ENCODE measurements around the gene RNF128.
A peak's percentile ranks its signal among the peaks of the same experiment; 100 is the strongest.

The RNF128 gene, protein sequence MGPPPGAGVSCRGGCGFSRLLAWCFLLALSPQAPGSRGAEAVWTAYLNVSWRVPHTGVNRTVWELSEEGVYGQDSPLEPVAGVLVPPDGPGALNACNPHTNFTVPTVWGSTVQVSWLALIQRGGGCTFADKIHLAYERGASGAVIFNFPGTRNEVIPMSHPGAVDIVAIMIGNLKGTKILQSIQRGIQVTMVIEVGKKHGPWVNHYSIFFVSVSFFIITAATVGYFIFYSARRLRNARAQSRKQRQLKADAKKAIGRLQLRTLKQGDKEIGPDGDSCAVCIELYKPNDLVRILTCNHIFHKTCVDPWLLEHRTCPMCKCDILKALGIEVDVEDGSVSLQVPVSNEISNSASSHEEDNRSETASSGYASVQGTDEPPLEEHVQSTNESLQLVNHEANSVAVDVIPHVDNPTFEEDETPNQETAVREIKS

DNA sequence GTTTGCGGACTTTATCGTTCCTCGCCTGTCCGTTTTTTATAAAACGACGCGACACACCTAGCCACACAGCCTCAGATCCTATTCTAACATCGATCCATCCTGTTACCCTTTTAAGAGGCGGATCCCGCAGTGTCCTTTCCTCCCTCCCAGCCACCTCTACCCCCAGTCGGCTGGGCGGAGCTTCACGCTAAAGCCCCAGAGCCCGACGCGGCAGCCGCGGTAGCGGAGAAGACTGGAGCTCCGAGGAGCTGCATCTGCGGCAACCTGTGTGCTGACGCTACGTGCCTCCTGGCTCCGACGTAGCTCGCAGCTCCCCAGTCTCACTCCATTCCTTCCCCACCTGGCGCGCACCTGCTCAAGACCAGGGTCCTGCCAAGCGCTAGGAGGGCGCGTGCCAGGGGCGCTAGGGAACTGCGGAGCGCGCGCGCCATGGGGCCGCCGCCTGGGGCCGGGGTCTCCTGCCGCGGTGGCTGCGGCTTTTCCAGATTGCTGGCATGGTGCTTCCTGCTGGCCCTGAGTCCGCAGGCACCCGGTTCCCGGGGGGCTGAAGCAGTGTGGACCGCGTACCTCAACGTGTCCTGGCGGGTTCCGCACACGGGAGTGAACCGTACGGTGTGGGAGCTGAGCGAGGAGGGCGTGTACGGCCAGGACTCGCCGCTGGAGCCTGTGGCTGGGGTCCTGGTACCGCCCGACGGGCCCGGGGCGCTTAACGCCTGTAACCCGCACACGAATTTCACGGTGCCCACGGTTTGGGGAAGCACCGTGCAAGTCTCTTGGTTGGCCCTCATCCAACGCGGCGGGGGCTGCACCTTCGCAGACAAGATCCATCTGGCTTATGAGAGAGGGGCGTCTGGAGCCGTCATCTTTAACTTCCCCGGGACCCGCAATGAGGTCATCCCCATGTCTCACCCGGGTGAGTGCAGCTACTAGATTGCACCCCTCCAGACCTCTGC lies at the start of gene RNF128:
TSS of gene RNF128 (plus strand) at position 217 of the 953 bp plus-strand sequence. CDS start at position 430, 213 bp downstream.
- no peak for DNase-seq (ENCODE audit: low read depth)

DNA sequence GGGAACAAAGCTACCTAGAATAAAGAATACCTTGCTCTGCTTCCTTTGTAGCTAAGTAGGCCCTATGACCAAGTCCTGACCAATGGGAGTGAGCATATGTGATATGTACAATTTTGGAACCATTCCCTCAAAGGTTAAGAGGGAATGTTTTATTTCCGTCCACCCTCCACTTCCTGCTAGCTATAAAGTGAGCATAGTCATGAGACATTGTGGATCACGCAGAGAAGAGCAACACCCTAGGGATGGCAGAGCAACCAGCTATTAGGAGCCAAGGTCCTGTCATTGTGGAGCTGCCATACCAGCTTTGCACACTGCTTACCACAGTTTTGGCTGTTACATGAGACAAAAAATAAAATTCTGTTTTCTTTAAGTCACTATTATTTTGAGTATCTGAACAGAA lies 45.8 kb upstream of the RNF128 start:
- no peak for DNase-seq (ENCODE audit: low read depth)

DNA sequence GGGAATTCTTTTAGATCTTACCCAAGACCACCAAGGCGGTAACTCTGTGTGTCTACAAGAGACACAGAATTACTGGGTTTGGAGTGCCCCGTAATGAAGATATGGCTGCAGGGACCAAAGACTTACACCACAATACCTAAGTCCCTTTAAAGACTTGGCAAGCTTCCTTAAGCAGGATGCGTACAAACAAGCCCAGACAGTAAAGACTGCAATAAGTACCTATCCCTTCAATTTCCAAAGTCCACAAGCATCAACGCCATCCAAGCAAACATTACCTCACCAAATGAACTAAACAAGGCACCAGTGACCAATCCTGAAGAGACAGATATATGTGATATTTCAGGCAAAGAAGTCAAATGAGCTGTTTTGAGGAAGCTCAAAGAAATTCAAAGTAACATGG lies 42.3 kb upstream of the RNF128 start:
- DNase-seq (ENCODE audit: low read depth), result no peak

DNA sequence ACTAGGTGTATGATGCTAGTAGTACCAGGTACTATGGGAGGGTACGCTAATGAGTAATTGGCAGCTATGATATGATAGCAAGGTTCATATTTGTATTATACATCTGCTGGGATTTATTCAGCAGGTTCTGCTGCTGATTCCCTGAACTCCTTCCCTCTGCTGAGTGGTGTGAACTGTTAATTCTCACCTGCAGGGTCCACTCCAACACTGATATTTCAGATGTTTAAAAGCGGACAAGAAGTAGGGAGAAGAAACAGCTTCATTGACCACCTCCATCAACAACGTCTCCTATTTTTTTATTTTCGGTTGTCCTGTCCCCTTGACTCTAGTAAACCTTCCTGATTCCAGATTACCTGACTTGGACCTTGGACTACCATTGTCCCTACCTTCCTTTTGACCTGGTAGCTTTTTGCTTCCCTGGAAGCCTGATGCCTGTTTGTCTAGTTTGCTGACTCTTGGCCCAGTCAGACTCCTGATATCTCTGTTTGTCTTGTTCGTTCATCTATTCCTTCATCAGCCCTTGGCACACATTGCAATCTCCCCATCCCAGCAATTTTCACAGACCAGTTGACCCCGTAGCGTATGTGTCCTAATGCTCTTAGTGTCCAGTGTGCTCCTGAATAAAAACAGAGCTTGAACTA lies 34.0 kb upstream of the RNF128 start:
- DNase-seq (ENCODE audit: low read depth), result no peak

DNA sequence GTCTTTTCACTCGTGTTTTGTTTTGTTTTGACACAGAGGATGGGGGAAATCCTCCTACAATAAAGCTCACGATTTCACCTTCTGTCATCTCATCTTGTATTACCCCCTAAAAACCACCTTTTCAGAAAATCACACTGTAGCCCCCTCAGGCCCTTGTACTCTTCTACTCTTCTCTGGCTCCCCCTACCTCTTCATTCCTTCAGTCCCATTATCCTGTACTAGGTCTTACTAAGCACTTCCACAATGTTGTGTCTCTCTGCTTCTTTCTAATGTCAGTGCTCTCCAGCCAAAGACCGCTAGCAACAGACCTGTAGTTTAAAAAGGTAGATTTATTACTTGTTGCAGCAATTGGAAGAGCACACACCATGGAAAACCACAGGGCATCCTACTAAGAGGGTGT lies 30.0 kb upstream of the RNF128 start:
- DNase-seq (ENCODE audit: low read depth), result no peak

DNA sequence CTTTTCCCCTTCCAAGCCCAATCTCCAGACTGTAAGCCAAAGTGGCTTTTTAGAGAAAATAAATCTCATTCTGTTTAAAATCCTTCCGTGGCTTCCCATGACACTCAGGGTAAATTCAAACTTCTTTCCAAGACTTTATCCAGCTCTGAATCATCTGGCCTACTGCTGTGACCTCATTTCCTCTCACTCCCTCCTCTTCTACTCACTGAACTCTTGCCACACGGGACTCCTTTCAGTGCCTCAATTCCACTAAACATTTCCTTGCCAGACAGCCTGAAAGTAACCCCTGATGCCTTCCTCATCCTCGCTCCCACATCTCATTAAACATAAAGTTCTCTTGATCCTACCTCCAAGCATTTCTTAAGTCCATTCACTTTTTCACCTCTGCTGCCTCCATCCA lies 27.8 kb upstream of the RNF128 start:
- DNase-seq (ENCODE audit: low read depth), result no peak

DNA sequence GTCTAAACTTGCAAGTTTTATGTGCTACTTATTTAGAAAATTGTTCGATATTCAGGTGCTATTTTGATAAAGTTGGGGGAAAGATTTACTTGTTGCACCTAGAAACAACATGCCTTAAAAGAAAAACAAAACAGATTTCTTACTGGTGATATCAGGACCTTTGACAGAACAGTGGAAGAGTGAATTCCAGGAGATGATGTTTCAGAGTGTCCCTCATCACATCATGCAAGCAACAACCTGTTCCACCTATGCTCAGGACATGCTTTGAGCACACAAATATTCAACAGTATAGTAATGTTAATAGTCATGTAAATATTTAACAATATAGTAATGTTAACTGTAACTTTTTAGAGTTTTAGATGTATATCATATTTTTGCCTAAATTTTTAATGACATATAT lies 23.9 kb upstream of the RNF128 start:
- no peak for DNase-seq (ENCODE audit: low read depth)

DNA sequence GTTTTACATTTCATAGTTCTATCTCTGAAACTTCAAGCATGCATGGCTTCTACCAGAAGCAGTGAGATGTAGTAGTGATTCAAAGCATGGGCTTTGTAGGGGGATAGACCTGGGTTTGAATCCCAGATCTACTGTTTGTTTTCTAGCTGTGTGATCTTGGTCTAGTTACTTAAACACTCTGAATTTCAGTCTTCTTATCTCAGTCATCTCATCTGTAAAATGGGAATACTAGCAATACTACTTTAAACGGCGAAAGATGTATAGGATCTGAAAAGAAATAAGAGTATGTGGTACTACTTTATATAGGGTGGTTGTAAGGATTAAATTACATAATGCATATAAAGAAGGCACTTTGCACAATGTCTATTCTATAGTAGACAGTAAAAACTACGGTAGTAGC lies 20.0 kb upstream of the RNF128 start:
- DNase-seq (ENCODE audit: low read depth), result no peak

DNA sequence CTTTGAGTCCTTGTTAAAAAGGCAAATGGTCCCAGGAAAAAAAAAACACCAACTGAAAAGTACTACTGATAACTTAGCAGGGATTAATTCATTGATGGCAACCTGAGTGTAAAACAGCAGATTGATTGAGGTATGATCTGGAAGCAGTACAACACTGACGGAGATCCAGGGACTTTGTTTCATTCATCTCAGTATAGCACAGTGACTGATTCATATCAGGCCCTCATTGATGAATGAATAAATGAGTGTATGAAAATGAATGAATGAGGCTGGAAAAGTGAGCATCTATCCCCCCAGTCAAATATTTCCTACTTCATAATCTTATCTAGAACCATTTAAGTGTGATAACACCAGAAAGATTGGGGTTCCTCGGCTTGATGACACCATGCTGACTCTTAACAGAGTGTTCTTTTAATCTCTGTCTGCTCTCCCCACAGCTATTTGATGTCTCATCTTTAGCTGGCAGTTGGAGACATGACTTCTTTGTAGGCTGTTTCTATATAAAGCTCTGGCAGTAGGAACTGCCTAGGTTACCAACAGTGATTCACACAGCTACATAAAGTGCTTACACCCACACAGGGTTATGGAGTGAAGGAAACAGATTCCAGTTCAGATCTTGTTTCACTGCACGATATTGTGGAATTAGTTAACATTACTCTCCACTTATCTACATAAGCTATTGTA lies 18.6 kb upstream of the RNF128 start:
- DNase-seq (ENCODE audit: low read depth), result peak; percentile 68

DNA sequence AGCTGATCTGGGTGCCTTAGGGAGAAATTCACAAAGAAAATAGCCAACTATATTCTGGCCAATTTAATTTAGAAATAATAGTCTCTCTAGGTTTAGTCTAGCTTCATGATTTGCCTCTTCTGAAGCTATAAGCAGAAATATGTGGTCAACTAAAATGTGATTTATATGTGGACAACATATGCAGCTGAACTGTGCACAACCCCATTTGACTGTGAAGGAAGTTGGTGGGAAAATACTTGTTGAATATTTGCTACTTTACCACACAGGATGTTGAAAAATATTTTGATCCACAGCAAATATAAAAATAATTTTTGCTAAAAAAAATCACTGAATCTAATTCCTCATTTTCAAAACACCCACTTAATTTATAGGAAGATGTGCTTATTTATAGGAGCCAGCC lies 15.7 kb upstream of the RNF128 start:
- no peak for DNase-seq (ENCODE audit: low read depth)

DNA sequence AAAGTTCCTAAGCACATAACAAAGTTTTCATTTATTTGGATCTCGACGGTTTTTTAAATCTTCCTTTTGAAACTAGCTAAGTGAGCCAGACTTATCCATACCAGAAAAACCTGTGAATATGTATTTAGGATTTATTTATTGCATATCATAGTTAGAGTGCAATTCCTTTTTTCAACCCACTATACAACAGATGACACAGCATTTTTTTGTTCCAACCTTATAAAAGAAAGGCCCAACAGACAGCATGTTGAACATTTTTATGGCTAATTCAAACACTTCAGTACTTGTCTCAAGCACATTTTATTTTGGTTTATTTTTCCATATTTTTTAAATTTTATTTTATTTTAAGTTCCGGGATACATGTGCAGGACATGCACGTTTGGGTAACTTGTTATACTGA lies 15.1 kb upstream of the RNF128 start:
- DNase-seq (ENCODE audit: low read depth), result no peak

DNA sequence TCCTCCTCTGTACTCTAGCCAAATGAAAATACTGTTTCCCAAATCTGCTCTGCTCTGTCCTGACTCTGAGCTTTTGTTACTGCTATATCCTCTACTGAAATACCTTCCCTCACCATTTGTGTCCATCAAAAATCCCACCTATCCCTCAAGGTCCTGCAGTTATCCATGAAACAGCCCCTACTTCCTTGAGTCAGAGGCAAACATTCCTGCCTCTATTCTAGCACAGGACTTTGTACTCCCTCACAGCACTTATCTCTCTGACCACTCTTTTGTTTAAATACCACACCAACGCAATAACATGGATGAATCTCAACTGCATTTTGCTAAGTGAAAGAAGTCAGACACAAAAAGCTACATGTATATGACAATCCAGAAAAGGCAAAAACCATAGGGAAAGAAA lies 10.5 kb upstream of the RNF128 start:
- DNase-seq (ENCODE audit: low read depth), result no peak

DNA sequence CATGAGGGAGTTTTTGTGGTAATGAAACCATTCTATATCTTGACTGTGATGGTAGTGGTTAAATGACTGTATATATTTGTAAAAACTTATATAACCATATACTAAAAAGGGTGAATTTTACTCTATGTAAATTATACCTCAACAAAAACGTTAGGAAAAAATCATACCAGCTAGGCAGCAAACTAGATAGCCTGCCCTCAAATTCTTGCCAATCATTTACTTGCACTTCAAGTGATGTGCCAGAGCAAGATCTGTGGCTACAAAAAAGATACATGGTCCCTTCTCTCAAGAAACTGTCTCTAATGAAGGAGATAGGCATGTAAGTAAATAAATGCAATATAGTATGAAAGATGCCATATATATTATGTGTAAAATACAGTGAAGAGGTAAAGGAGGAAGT lies 10.0 kb upstream of the RNF128 start:
- DNase-seq (ENCODE audit: low read depth), result no peak

DNA sequence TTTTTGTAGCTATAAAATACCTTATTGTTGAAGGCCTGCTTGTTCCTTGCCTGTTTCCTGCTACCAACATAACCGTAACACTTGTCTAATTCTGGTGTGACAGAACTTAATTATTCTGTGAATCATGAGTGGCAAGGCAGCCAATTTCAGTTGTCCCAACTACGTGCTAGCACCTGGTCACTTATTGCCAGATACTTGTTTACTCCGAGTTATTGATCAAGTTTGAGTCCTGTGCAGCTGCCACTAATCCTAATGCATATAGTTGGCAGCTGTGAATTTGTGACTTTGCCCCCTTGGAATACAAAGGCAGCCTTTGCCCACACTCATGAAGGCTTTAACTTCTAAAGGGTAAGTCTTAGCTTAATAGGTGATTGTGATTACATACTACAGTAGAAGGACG lies 7.8 kb upstream of the RNF128 start:
- no peak for DNase-seq (ENCODE audit: low read depth)

DNA sequence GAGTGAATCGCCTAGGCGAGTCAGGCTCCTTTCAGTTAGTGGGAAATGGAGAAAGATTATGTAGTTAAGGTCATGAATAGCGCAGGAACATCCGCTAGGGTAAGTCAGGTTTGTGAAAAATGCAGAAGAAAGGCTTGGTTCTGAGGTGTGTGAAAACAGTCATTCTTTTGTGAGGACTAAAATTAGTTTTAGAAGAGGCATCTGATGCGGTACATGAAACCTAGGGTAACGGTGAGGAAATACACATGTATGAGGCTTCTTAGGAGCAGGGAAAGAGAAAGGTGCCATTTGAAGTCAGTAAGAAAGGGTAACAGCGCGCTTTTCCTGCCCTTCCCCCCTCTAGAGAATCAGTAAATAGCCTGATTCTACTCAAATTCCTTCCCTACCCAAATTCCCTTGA lies 570 bp upstream of the RNF128 start:
- DNase-seq (ENCODE audit: low read depth), result no peak

DNA sequence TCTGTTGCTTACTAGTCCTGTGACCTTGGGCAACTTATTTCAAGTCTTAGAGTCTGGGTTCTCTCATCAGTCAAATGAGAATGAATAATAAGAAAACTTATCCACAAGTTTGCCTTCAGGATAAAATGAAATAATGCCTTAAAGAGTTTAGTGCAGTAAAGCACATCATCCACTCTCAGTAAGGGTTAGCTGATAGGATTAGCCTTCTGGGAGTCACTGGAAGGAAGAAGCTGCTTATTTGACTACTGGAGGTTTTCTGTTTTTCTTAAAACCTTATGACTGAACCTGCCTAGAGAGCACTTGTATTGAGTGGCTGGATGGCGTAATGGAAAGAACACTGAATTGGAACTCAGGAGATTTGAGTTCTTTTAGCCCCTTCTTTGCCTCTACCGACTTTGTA lies 1.8 kb downstream of the RNF128 start:
- DNase-seq (ENCODE audit: low read depth), result no peak

DNA sequence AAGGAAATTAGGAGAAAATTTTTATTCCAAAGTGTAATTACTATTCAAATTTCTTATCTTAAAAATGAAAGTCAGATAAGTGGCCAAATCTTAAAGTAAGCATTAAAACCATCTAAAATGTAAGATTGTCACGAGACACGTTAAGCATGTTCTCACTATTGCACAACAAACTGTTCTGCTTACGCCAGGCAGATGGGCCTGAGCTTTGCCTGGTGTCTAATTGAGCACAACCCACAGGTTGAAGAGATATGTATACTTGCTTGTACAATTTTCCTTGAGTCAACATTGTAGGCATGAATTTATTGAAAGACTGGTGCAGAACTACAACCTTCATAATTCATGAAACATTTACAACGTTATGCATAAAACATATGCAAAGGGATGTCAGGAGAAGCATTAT lies 3.9 kb downstream of the RNF128 start:
- no peak for DNase-seq (ENCODE audit: low read depth)

DNA sequence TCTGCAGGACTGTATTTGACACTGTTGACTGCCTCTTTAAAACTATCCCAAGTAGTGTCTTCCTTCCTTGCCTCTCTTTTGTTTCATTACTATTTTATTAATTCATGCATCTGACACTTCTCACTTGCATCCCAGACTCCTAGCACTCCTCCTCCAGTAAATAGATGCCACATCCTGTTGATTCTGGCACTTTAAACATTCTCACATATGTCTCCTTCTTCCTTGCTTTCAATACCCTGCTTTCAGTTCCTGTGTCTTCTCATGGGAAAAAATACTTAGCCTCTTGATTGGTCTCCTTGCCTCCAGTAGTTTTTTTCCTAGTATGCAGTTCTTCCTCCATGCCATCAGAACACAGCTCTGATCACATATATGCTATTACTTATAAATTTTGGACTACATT lies 5.1 kb downstream of the RNF128 start:
- DNase-seq (ENCODE audit: low read depth), result no peak

DNA sequence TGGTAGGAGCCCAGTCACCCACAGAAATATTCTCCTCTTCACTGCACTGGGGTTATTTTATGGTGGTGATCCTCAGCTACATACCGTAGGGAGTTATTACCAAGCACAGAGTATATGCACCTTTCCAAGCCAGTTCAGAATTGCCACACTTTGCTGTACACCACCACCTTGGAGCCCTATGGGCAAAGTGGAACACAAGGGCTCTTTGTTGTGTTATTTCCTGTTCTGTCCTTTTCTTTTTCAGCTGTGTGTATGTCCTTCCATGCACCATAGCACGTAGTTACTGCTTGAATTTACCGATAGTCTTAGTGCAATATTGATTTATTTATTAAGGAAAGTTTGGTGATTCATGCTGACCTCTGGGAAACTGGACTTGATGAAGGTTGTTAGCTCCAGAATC lies 8.3 kb downstream of the RNF128 start:
- no peak for DNase-seq (ENCODE audit: low read depth)

DNA sequence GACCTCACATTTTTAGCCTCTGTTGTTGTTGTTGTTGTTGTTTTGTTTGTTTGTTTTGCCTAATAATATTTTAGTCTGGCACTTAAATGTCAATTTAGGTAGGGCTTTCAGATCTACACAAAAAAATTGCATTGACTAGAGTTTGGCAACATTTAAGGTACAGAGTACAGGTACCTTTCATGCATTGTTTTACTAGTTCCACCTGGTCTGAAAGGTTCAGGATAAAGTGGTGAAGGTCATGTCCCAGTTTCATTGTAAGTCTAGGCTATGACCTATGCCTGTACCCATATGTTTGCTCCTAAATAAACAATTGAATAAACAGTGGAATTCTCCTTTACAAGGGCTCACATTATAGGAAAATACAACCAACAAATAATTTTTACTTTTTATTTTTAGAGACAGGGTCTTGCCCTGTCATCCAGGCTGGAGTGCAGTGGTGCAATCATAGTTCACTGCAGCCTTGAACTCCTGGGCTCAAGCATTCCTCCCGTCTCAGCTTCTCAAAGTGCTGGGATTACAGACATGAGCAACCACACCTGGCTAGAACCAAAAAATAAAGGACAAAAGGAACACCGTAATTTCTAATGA lies 13.8 kb downstream of the RNF128 start:
- DNase-seq (ENCODE audit: low read depth), result no peak

DNA sequence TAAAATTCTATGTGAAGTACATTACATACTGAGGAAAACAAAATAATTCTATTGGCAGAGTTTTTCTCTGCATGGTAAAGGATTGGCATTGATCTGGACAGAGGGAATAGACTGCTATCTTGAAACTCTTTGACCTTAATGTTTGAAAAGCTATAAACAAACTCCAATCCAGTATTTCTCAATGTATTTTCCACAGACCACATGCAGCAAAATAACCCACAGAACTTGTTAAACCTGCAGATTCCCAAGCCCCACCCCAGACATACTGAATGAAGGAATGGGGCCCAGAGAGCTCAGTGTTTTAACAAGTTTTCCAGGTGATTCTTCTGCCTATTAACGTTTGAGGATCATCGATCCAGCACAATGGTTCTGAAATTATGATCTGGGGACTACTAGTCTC lies 15.7 kb downstream of the RNF128 start:
- DNase-seq (ENCODE audit: low read depth), result no peak

DNA sequence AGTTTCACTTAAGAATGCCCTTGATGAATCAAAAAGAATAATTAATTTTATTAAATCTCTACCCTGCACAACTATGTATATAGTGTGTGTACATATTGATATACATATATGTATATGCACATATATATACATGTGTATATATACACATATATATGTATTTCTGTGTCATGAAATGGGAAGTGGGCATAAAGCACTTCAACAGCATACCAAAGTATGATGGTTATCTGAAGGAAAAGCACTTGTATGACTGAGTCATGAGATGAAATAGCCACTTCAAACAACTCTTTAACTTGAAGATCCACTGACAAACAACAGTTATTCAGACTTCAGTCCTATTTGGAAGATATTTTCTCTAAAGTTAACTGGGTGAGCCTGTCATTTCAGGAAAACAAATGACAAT lies 16.3 kb downstream of the RNF128 start:
- no peak for DNase-seq (ENCODE audit: low read depth)

Data from HS-5 (cell line).